Measurements from ENCODE around the gene LANCL3.
"Not testable (repeated sequence)": the region's sequence is repeated elsewhere in the genome, so short reads cannot be mapped to it uniquely, and the experiment has no call there.

LANCL3 gene

GRCh38 chrX:37627602-37628001 lies 56.1 kb downstream of the LANCL3 start:
- no peak for DNase-seq

- no peak for DNase-seq
Observed at GRCh38 chrX:37638047-37638446, 66.6 kb downstream of the LANCL3 start.

DNA sequence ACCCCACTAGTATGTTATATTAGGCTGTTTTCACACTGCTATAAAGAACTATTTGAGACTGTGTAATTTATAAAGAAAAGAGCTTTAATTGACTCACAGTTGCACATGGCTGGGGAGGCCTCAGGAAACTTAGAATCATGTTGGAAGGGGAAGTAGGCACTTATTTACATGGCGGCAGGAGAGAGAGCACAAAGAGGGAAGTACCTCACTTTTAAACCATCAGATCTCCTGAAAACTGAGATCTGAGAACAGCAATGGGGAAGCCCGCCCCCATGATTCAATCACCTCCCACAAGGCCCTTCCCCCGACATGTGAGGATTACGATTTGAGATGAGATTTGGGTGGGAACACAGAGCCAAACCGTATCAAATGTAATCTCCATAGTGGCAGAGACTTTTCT lies 68.7 kb downstream of the LANCL3 start:
- no peak for DNase-seq

DNA sequence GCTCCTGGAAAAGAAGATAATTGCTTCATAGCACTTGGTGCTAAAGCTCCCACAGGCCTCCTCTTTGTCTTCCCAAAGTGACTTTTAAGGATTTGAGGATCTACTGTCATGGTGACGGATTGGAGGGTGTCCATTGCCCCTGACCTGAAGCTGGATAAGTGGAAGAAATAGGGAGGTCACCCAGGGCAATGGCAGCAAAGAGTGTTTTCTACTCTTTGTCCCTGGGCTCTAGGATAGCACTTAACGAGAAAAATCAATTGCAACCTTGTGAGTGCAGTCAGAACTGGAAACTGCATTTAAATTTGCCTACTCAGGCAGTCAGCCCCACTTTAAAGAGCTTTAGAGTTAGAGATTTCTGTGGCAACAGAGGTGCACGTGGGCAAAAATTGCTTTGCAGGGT lies 70.4 kb downstream of the LANCL3 start:
- no peak for DNase-seq

GRCh38 chrX:37644381-37645305 lies 73.2 kb downstream of the LANCL3 start:
- DNase-seq, result no peak

DNA sequence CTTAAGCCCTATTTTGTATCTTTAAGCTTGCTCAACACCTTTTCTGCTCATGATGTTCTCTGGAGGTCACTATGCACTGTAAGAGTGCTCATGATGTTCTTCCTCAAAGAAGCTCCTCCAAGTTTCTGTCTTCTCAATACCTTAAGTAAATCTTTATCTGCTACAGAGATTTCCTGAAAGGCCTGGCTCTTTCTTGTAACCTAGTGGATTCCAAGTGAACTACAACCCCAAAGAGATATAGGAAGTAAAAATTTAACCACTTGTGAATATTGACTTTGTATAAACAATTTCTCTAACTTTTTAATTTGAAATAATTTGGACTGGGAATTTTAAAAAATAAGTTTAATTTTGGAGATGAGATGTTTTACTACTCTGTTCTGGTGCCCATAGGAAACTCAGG lies 74.8 kb downstream of the LANCL3 start:
- no peak for DNase-seq

- DNase-seq, result not testable (repeated sequence)
Observed at GRCh38 chrX:37650879-37651278, 79.4 kb downstream of the LANCL3 start.

DNA sequence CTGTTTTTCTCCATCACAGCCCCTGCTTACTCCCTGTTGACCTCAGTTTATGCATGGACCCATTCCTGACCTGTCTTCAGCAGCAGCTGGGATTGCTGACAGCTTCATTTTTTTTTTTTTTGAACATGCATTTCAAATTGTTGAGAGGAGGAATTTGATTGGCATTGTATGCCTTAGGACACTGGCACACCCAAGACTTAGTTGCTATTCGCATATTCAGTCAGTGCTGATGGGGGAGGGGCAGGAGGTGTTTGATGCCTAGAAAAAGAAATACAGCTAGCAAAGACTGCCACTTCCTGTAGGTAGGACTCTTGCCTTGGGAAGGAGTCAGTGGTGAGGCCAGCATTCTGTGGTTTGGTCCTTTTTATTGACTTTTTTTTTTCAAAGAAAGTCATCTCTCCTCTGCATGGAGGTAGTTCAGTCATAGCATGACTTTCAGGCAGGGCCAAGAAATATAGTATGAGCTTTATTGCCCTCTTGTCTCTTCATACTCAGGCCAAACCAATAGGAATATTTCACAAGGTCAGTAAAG lies 80.5 kb downstream of the LANCL3 start:
- no peak for DNase-seq

DNA sequence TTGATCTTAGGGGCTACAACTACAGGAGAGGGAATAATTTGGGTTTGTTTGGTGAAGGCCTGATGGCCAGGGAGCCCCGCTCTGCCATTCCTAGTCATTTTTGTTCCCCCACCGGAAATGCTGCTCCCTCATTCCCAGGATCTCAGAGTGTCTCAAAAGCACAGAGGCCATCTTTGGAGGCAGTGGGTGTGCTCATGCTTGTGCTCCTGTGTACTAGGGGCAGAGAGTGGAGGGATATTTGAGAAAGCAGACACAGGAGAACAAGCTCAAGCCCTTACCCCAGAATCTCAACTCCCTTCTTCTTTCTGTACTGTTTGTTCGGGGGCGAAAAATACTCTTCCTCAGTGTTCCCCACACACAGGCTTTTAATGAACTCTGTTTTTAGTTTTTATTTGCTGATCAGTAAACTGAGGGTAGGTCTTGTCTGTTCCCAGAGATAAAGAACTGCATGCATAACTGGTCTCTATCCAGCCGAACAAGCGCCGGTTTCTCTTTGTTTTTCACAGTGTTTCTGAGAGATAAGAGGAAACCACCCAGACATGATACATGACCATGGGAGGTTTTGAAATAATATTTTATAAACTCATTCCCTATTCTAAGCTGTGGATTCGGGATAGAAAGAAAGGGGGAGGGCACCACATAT lies 81.2 kb downstream of the LANCL3 start:
- DNase-seq, result no peak

DNA sequence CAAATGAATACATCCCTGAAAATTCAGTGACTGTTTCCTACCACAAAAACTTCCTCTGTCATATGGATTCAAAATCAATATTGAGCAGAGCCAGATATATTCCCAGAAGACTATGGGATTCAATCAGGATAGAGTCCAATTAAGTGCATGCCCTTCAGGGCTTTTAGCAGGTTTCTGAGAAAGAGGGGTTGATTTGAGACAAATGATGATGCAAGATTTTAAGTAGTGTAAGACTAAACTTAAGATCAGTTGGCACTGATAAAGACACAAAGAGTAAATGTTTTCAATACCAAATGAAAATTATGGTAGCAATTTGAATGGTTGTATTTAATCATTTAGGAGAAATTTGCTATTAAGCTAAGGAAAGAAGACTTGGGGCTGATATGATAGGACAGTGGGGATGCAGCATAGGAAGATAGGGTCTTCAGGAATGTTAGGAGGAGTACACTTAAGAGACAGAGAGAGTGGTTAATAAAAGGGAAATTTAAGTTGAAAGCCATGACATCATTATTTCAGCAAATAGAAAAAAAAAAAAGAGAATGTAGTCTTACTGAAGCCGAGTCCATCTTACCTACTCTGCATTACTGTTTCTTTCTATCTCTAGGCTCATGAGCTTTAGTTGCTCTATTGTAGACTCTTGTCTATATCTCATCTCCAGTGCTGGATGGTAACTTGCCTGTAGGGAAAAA lies 82.1 kb downstream of the LANCL3 start:
- no peak for DNase-seq

DNA sequence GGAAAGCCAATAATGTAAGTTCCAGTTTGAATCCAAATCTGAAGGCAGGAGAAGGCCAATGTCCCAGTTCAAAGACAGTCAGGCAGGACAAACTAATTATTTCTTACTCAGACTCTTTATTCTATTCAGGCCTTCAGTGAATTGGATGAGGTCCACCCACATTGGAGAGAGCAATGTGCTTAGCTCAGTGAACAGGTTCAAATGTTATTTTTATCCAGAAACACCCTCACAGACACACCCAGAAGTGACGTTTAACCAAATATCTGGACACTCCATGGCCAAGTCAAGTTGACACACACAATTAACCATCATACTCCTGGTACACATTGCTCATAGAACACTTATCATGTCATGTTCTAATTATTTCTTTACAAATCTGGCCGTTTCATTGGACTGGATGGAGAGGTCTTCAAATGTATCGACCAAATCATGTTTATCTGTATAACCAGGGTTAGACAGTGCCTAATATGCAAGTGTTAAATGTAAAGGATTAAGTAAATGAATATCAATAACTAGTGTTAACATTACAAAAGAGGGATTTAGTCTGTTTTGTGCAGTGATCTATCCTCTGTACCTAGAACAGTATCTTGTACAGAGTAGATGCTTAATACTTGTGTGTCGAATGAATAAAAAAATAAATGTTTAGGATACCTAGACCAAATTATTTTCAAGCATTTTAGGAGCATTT lies 87.0 kb downstream of the LANCL3 start:
- DNase-seq, result no peak

DNA sequence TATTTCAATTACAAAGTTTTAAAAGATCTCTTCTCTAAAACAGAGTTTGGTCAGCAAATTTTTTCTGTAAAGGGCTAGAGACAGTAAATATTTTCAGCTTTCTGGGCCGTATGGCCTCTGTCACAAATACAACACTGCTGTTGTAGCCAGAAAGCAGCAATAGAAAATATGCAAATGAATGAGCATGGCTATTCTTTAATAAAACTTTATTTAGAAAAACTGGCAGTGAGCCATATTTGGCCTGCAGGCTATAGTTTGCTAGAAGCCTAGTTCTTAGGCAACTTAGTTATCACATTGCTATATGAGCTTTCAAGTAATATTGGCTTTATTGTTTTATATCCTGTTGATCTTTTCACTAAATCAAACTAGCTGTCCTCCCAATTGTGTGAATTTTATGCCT lies 87.6 kb downstream of the LANCL3 start:
- no peak for DNase-seq

DNA sequence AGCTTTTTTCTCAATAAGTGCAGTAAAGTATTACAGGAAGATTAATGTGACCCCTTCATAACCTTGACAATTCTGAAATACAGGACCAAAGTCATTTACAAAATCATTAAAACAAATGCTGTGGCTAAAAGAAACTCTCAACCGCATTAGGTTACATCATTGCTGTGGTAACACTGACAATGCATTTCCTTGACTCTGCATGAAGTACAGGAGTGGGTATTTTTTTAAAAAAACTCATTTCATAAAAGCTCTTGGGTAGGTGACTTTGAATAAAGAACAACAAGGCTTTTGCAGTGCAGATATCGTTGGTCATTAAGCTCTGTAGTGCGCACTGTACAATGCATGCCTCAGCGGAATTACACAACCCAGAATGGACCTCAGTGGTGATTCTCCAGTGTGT lies 90.7 kb downstream of the LANCL3 start:
- DNase-seq, result no peak

DNA sequence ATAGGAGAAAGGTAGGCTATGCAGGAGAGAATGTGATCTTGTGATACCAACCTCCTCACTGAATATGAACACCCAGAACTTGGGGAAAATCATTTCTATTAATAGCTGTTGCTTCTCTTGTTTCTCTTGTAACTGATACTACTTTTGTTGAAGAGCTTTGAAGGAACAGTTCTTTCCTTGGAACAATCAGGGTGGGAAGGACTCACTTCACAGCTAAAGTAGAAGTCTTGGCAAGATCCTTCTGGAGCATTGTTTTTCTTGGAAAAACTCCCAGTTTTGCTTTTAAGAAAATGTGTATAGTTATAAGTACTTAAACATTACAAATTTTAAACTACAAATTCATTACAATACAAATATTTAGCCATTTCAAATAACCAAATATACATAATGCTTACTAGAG lies 95.1 kb downstream of the LANCL3 start:
- no peak for DNase-seq

DNA sequence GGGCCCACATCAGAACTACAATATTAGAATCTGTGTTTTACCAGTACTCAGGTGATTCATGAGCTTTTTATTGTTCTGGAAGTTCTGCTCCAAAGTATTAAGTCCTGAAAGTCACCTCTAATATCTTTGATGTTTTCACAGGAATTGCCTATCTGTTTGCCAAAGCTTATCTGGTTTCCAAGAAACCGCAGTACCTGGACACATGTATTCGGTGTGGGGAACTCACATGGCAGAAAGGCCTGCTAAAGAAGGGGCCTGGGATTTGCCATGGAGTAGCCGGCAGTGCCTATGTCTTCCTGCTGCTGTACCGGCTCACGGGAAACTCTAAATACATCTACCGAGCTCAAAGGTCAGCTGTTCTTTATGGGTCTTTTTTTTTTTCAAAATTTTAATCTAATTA lies 95.7 kb downstream of the LANCL3 start:
- no peak for DNase-seq

DNA sequence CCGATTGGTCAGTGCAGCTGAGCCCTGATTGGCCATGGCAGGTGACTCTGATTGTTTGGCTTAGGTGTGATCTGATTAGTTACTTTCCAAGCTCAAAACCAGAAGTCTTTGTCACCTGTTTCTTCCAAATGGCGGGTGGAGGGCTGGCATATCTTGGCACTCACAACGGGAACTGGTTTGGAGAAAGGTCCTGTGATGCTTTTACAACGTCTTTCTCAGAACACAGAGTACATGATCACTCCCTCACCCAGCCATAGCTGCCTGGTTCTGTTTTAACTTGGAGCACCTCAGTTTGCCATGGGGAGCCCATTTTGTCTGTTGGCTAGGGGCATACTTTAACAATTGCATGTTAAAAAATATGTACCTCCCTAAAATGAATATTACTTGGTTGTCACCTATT lies 101.1 kb downstream of the LANCL3 start:
- no peak for DNase-seq

DNA sequence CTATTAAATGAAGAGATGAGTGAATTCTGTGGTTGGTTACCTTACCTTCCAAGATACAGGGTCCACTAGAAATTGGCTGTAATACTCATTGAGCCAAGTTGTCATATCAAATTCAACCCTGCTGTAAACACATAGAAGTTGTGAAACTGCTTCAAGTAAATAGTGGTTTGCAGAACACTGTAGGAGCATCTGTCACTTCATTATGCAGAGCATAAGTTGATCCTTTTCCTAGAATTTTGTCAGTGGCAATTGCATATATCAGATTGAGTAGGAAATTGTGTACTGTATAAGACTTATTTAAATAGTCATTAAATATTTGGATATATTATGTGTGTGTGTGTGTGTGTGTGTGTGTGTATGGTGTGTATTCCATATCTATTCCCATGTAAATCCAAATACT lies 105.3 kb downstream of the LANCL3 start:
- DNase-seq, result no peak

DNA sequence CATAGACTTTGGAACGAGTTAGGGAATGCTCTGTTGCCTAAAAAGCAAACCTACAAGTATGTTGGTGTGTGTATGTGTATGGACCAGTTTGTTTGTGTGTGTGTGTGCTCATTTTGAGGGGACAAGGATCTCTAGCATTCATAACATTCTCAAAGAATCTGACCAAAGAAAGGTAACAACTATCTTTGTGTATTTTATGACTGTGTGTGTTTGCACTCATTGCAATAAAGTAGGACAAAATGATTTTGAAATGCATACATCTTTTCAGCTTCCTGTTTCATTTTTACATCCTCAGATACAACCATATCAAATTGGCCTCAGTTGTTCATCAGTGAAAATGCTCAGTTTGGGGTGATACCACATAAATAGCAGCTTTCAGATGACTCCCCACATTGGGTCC lies 105.8 kb downstream of the LANCL3 start:
- no peak for DNase-seq

- no peak for DNase-seq
Observed at GRCh38 chrX:37677765-37678164, 106.3 kb downstream of the LANCL3 start.

DNA sequence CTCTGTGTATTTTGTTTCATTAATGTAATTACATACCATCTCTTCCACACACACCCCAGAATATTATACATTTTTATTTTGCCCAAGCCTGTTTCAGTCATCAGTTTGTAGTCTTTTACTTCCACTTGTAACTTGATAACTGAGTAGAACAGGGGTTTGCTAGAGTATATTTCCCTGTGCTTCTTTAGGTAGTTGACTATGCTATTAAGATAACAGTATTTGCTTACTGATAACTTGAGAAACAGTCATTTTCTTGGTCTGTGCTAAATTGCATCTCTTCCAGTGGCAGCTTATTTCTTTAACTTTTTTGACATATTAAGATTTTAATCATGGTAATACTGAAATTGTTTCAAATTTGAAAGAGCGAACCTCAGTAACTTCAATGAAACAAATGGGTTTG lies 107.1 kb downstream of the LANCL3 start:
- DNase-seq, result no peak

DNA sequence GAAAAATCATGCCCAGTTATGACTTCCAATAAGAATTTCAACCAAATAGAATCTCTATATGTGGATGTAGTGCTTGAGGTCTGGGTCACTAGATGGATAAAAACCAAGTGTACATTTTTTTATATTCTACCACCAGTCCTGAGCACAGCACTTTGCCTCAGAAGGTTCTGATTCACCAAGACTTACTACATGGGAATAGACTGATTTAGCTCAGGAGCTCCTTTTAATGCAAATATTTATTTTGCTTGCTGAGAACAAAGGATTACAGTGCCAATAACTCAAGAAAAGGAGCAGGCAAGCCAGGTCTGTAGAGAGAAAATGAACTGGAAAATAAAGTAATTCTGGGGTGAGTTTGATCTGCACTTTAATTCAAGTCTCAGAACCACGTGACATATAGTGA lies 107.8 kb downstream of the LANCL3 start:
- no peak for DNase-seq

- no peak for DNase-seq
Observed at GRCh38 chrX:37679888-37680287, 108.4 kb downstream of the LANCL3 start.

GRCh38 chrX:37684426-37684825 lies 113.0 kb downstream of the LANCL3 start:
- no peak for DNase-seq

Data from central memory CD4-positive, alpha-beta T cell (primary cell).